A673 (cell line): ENCODE measurements around the gene SLC20A1. TPM values are rescaled to one million over a fixed set of nuclear protein-coding genes. Genes with fewer than 3 reads are reported as not detected.

Source experiments
- BruUV-seq: library from RNA; stranded (reverse); fragments of 400-500 nt; replicated peaks from 2 replicates; lab custom pipeline; 2021; lab: Mats Ljungman, UMichigan
- CTCF ChIA-PET: fragments of 300-600 bp; sonication (Branson Sonifier 250); formaldehyde crosslinking; loops from one replicate; lab custom pipeline; 2022; ENCODE audit warnings: antibody characterized with exemption; lab: Charles Lee
- POLR2A ChIA-PET: fragments of 300-600 bp; sonication (Branson Sonifier 250); formaldehyde crosslinking; loops from one replicate; lab custom pipeline; 2022; ENCODE audit warnings: antibody characterized with exemption; ENCODE audit not compliant: low non-redundant PET; lab: Charles Lee
- DNase-seq: peaks from one replicate; pipeline ENCODE4 v3.0.0-alpha.2; 2015; ENCODE audit warnings: low spot score
- H3K27ac ChIP-seq: fragments of 200-600 bp; sonication (generic); 2 replicates; pipeline ENCODE4 v1.5.1; 2016; ENCODE audit warnings: mixed run types, low read depth, mild to moderate bottlenecking, mixed read lengths, antibody characterized with exemption, low read length; ENCODE audit not compliant: poor library complexity, severe bottlenecking
- H3K27me3 ChIP-seq: fragments of 200-600 bp; sonication (generic); replicated peaks from 2 replicates; pipeline ENCODE4 v1.6.1; 2017; ENCODE audit warnings: mixed run types, low read depth, mild to moderate bottlenecking, mixed read lengths, antibody characterized with exemption, low read length; ENCODE audit not compliant: insufficient read depth, poor library complexity
- H3K36me3 ChIP-seq: fragments of 200-600 bp; sonication (generic); 2 replicates; pipeline ENCODE4 v1.6.1; 2016; ENCODE audit warnings: mixed run types, mild to moderate bottlenecking, mixed read lengths, antibody characterized with exemption, low read length; ENCODE audit not compliant: insufficient read depth, poor library complexity, severe bottlenecking
- H3K4me1 ChIP-seq: fragments of 200-600 bp; sonication (generic); 2 replicates; pipeline ENCODE4 v1.6.1; 2017; ENCODE audit warnings: mixed run types, mild to moderate bottlenecking, mixed read lengths, antibody characterized with exemption, low read length; ENCODE audit not compliant: insufficient read depth, poor library complexity, severe bottlenecking
- H3K4me3 ChIP-seq: fragments of 200-600 bp; sonication (generic); 2 replicates; pipeline ENCODE4 v1.5.1; 2016; ENCODE audit warnings: low read depth, mixed run types, mild to moderate bottlenecking, mixed read lengths, low read length; ENCODE audit not compliant: poor library complexity, severe bottlenecking
- H3K9me3 ChIP-seq: fragments of 200-600 bp; sonication (generic); 2 replicates; pipeline ENCODE4 v1.6.1; 2016; ENCODE audit warnings: mixed run types, low read depth, mild to moderate bottlenecking, mixed read lengths, antibody characterized with exemption, low read length; ENCODE audit not compliant: poor library complexity, severe bottlenecking
- CTCF ChIP-seq: fragments of 300-800, 200-600 bp; sonication (generic); conservative IDR thresholded peaks from 2 replicates; pipeline ENCODE4 v1.5.1; 2017; ENCODE audit warnings: low read depth, mild to moderate bottlenecking, antibody characterized with exemption, low read length, moderate library complexity, mixed read lengths
- EZH2 ChIP-seq: fragments of 200-600 bp; sonication (generic); IDR thresholded peaks from 2 replicates; pipeline ENCODE4 v1.6.1; 2017; ENCODE audit warnings: borderline replicate concordance, low read depth, mild to moderate bottlenecking, mixed read lengths, antibody characterized with exemption, low read length; ENCODE audit not compliant: poor library complexity, severe bottlenecking
- intact Hi-C: fragments of 100-400 bp; cut with micrococcal nuclease; formaldehyde crosslinking; loops from one replicate; pipeline ENCODE4 v1.10.0; 2022; ENCODE audit not compliant: unreplicated experiment
- total RNA-seq: library from RNA; stranded (reverse); gene quantifications from 2 replicates; pipeline ENCODE4 v1.2.3, GENCODE V29; 2021

The SLC20A1 gene
- total RNA-seq, 1 experiment from 2014 or later, result 148 TPM

DNA sequence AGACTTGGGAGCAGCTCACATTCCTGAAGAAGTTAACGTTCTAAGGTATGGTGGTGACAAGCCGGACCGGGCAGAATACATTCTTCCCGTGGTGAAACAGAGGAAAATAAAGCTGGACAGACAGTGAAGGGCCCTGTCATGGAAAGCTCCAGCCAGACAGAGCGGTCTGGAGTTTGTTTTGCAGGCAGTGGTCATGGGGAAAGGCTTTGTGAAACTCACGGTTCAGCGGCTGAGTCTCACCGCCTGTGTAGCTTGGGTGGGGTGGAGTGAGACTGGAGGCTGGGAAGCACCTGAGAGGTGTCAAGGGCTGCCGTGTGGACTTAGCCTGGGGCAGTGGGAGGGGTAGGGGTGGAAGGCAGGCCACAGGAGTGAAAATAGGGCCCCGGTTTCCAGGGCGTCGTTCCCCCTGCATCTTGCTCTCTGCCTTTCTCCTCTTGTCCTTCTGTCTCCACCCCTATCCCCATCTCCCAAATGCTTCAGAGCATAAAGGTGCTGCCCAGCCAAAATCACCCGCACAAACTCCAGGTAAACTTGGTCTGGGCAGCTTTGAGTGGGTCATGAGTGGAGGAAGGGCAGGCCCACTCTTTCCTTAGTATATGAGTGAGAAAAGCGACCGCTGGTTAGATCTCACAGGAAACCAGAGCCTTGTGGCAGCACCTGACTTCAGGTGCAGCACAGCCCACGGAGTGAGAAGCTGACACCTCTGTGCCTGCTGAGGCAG is 11.4 kb upstream of the SLC20A1 start:
- H3K27ac ChIP-seq, result no peak overlapping the region
- POLR2A ChIA-PET, result no interaction called here
- H3K4me3 ChIP-seq, result no peak overlapping the region
- TF ChIP-seq EZH2, result no peak
- TF ChIP-seq CTCF, result no peak
- no peak for DNase-seq
- H3K36me3 ChIP-seq, result no peaks in the 10 kb centered on the region
- CTCF ChIA-PET, result no interaction called here
- intact Hi-C loops, result no loop called here
- no peaks in the 10 kb centered on the region for H3K27me3 ChIP-seq
- peaks cover 6% of the 10 kb centered on the region for H3K4me1 ChIP-seq
- no peaks in the 10 kb centered on the region for H3K9me3 ChIP-seq
- BruUV-seq, result no TSS peak

GRCh38 chr2:112634874-112635157 is 10.9 kb upstream of the SLC20A1 start:
- intact Hi-C loops, result no loop called here
- H3K36me3 ChIP-seq, result no peaks in the 10 kb centered on the region
- H3K4me3 ChIP-seq, result no peak overlapping the region
- CTCF ChIA-PET, result interaction anchor here (0.6 kb wide), 1 partner anchor 67 kb away, joined by 3 read pairs; no protein-coding TSS in a partner anchor
- BruUV-seq, result no TSS peak
- TF ChIP-seq CTCF (no peak), EZH2 (no peak)
- H3K9me3 ChIP-seq, result no peaks in the 10 kb centered on the region
- H3K4me1 ChIP-seq, result peaks cover 6% of the 10 kb centered on the region
- no peak for DNase-seq
- H3K27me3 ChIP-seq, result no peaks in the 10 kb centered on the region
- POLR2A ChIA-PET, result no interaction called here
- no peak overlapping the region for H3K27ac ChIP-seq

DNA sequence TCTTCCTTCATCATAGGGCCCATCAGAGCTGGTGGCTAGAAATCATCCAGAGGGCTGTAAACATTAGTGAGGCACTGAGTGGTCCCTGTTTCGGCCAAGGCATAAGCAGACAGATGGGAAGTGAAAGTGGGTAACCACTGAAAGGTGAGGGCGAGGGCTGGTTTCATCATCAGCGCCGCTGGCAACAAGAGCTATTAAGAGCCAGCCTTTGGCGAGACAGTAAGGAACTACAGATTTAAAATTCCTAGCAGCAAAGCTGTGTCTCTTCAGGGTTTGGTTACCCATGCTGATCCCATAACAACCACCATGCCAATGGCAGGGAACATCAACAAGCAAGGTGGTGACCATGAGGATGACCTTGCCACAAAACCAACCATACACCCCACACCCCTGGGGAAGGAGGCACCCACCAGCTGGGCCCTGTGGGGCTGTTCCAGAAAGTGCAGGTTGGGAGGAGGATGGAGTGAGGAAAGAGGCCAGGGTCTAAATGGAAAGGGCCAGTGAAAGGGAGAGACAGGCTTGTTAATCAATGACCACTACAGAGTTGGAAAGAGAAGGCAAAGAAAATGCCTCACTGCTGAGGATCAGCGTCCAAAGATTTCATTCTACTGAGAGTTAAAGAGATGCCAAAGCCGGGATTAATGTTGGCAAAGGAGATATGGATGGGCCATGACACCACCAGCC is 9.0 kb upstream of the SLC20A1 start:
- H3K9me3 ChIP-seq, result no peaks in the 10 kb centered on the region
- DNase-seq, result no peak
- H3K4me1 ChIP-seq, result no peaks in the 10 kb centered on the region
- H3K27me3 ChIP-seq, result no peaks in the 10 kb centered on the region
- no peak overlapping the region for H3K4me3 ChIP-seq
- H3K36me3 ChIP-seq, result no peaks in the 10 kb centered on the region
- TF ChIP-seq CTCF, result no peak
- no peak for TF ChIP-seq EZH2
- no TSS peak for BruUV-seq
- ChIA-PET POLR2A (interaction anchor here (0.6 kb wide), 1 partner anchor 10 kb away, joined by 3 read pairs; no protein-coding TSS in a partner anchor), CTCF (interaction anchor here (0.5 kb wide), 1 partner anchor 377 kb away, joined by 4 read pairs; no protein-coding TSS in a partner anchor)
- no peak overlapping the region for H3K27ac ChIP-seq
- intact Hi-C loops, result no loop called here
